Left hindlimb (tissue), 1 donor: ENCODE data around the gene SNX13.

Source experiments
- DNase-seq: peaks from one replicate; pipeline ENCODE4 v3.0.0-alpha.2; 2018

The SNX13 gene

GRCh38 chr7:17943006-17943405 is 2.7 kb upstream of the SNX13 start:
- no peak for DNase-seq

- DNase-seq = no peak
Measured at GRCh38 chr7:17942231-17942630, 1.9 kb upstream of the SNX13 start.

DNA sequence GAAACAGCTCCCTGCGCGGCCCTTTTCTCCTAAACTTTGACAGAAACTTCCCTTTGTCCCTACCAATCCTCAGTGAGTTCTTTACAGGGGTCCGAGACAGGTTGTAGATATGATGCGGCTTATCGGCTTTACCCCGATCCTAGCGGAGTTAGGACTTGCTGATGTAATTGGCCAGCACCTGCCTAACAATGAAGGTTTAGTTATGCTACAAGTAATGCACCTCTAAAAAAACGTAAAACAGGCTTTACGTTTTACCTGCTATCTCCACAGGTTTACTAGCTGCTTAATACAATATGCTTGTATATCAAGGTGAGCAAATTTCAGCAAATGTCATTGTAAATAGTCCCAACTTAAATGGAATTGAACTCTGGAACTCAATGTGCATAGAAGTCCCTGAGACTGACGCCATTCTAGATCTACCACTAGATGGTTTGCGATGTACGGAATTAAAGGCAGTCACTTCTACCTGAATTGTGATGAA is 697 bp upstream of the SNX13 start:
- no peak for DNase-seq

- peak; percentile 53 for DNase-seq
Measured at GRCh38 chr7:17939606-17940301, 540 bp downstream of the SNX13 start.

- DNase-seq = no peak
Measured at GRCh38 chr7:17939211-17939605, 1.1 kb downstream of the SNX13 start.

DNA sequence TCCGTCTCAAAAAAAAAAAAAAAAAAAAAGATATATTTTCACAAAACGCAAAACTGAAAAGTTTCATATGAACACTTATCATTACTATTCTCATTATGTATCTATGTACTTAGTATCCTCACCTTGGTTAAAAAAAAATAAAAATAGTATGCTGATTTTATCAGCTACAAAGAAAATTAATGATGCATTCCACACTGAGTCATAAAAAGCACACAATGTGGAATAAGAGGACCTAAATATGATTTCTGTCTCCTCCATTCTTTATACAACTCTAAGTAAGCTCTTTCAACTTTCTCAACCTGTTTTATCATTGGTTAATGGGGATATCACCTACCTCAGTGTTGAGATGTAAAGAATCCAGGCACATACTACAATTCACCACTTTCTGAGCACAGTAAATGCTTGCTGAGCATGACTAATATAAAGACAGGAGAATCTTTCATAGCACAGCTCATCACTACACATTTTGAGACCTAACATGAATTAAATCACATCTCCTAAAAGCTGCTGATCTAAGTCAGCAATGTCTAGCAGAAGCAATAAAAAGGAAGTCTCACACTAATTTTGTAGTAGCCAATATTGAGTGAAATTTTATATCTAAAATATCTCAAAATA is 2.7 kb downstream of the SNX13 start:
- DNase-seq = no peak

GRCh38 chr7:17936321-17936720 is 4.0 kb downstream of the SNX13 start:
- no peak for DNase-seq

GRCh38 chr7:17934612-17935240 is 5.6 kb downstream of the SNX13 start:
- no peak for DNase-seq

DNA sequence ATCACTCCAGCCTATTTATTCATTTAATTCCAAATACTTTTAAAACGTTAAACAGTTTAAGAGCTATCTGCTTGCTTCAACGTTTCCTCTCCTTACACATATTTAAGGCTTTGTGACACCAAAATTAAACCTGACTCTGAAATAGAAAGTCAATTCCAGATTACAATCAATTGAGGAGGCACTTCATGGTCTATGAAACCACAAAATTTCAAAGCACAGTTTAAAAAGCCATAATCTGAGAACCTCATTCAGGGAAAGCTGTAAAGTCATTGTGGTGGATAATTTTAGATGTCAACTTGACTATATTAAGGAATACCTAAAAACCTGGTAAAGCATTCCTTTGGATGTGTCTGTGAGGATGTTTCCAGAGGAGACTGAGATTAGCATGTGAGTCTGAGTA is 6.2 kb downstream of the SNX13 start:
- DNase-seq = no peak

- no peak for DNase-seq
Measured at GRCh38 chr7:17932770-17933169, 7.5 kb downstream of the SNX13 start.

GRCh38 chr7:17931069-17931468 is 9.2 kb downstream of the SNX13 start:
- no peak for DNase-seq

DNA sequence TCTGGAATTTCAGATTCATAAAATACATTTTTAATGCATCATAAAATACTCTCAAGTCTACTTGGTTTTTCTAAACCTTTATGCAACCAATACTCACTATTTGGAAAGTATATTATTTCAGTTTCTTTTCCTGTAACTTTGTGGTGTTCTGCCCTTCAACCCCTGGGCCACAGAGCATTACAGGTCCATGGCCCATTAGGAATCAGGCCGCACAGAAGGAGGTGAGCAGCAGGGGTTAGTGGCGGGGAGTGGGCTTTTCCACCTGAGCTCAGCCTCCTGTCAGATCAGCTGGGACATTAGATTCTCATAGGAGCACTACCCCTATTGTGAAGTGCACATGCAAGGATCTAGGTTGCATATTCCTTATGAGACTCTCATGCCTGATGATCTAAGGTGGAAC is 9.7 kb downstream of the SNX13 start:
- DNase-seq = no peak

DNA sequence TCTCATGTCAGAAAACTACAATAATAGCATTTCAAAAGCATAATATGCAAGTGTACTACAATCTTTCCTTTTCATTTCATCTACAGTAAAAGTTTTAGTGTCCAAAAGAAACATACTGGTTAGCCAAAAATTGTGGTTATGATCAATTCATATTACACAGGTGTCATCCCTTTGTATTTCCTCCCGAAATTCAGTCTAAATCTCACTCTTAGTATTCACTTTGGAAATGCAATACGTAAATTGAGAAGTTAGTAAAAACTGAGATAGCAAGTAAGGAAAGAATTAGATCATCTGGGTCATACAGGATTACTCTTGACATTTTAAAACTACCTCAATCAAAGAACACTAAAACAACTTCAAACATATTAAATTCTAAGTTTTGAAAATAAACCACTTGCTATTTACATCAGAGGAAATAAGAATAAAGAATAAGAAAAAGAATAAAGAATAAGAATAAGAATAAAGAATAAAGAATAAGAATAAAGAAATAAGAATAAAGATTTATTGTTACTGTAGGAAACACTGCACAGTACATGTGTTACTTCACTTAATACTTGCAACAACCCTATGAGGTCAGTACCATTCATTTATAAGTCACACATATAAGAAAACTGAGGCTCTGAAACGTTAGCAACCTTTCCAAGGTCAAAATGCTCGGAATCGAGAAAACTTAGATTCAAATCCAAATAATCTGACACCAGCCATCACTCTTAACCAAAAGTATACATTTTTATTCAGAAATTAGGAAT is 10.5 kb downstream of the SNX13 start:
- DNase-seq = no peak

DNA sequence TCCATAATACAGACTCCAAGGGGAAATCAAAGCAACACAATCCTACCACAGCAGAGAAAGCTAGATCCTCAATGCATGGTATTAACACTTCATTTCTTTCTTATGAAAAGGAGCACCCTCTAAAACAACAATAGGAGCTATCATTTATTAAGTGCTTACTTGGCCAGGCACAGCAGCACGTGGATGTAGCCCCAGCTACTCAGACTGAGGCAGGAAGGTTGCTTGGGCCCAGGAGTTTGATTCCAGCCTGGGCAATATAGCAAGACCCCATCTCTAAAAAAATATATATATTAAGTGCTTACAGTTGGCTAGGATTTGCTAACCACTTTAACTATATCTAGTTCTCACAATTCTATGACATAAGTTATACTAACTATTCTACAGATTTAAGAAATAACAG is 12.2 kb downstream of the SNX13 start:
- DNase-seq = no peak

GRCh38 chr7:17921857-17922416 is 18.4 kb downstream of the SNX13 start:
- DNase-seq = no peak

GRCh38 chr7:17917842-17918241 is 22.5 kb downstream of the SNX13 start:
- no peak for DNase-seq

DNA sequence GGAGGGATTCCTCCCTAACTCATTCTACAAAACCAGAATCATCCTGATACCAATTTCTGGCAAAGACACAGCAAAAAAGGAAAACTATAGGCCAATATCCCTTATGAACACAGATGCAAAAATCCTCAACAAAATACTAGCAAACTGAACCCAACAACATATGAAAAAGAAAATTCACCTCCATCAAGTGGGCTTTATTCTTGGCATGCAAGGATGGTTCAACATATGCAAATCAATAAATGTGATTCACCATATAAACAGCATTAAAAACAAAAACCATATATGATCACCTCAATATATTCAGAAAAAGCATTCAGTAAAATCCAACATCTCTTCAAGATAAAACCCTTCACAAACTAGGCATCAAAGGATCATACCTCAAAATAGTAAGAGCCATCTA is 23.5 kb downstream of the SNX13 start:
- DNase-seq = no peak

DNA sequence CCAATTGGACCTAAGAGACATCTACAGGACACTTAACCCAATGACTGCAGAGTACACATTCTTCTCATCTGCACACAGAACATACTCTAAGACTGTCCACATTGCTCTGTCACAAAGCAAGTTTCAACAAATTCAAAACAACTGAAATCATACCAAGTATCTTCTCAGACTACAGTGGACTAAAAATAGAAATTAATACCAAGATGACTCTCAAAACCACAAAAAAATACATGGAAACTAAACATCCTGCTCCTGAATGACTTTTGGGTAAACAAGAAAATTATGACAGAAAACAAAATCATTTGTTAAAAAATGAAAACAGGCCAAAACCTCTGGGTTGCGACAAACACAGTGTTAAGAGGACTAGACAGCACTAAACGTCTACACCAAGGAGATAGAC is 24.5 kb downstream of the SNX13 start:
- DNase-seq = no peak

GRCh38 chr7:17915168-17915567 is 25.1 kb downstream of the SNX13 start:
- DNase-seq = no peak

GRCh38 chr7:17913250-17913649 is 27.0 kb downstream of the SNX13 start:
- no peak for DNase-seq

DNA sequence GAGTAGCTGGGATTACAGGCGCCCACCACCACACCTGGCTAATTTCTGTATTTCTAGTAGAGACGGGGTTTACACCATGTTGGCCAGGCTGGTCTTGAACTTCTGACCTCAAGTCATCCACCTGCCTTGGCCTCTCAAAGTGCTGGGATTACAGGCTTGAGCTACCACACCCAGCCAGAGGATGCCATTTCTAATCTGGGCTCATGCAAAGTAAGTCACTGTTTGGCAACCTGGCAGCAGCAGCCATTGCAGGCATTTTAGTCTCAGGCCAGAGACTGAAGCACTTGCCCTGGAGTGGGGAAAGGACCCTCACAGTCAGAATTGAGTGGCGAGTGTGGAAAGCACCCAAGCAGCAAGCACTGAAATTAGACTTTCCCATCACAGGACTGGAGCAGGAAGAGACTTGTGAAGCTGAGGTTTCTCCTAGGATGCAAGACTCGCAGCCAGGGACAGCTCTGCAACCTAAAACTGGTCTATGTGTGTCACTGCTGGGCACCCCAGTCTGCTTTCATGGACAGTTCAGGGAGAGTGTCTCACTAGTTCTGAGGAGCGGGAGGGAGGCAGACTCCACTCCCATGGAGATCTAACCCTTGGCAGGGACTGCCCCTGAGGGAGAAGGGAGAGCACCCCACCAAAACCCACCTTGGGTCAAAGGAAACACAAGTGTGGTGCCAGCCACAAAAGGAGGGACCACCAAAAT is 27.6 kb downstream of the SNX13 start:
- DNase-seq = no peak

DNA sequence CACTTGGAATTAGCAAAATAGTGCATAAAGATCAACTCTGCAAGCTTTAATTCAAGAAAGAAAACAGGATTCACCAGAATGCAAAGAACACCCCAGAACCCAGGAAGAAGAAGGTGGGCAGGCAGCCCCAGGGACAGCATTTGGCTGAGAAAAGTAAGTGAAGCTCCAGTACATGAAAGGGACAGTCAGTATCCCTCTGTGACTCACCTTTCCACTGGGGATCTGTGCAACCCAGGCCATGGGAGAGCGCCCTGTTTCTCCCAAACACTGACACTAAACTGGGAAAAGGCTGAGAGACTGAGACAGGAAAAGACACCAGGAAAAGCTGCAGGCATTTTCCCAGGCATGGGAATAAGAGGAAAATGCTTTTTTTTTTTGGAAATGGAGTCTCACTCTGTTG is 28.2 kb downstream of the SNX13 start:
- DNase-seq = no peak

DNA sequence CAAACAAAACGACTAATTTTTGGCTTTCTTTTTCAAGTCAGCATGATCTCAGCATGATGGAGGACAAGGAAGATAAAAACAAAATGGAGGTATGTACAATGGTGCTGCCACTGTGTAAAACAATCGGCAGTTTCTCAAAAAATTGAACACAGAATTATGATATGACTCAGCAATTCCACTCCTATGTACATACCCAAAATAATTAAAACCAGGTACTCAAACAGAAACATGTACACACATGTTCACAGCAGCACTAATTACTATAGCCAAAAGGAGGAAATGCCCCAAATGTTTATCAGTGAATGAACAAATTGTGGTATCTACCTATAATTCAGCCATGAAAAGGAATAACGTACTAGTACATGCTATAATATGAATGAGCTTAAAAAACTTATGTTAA is 29.9 kb downstream of the SNX13 start:
- DNase-seq = no peak
